HG03135 (cell line): ENCODE results near the gene SMR3B.

Experiments
- ATAC-seq: cut with Tn5 transposase; IDR thresholded peaks from one replicate; pipeline ENCODE4 v1.9.1; 2021; ENCODE audit warnings: mild to moderate bottlenecking, moderate library complexity; ENCODE audit not compliant: unreplicated experiment

SMR3B gene

GRCh38 chr4:70382691-70383181 lies at the start of gene SMR3B:
TSS of gene SMR3B (plus strand) at chr4:70383131. CDS start at chr4:70384511, 1,380 bp downstream.
- ATAC-seq, result no peak

- ATAC-seq, result no peak
Observed at GRCh38 chr4:70334681-70335080, 48.2 kb upstream of the SMR3B start, which contains the start of gene CABS1. TSS of gene CABS1 (plus strand) at chr4:70334981. CDS start at chr4:70335040, 59 bp downstream.

- no peak for ATAC-seq
Observed at GRCh38 chr4:70336043-70336442, 46.9 kb upstream of the SMR3B start.

GRCh38 chr4:70337886-70338420 lies 45.0 kb upstream of the SMR3B start:
- no peak for ATAC-seq

GRCh38 chr4:70356185-70356584 lies 26.7 kb upstream of the SMR3B start:
- ATAC-seq, result no peak

- ATAC-seq, result no peak
Observed at GRCh38 chr4:70359115-70359661, 23.7 kb upstream of the SMR3B start.

- no peak for ATAC-seq
Observed at GRCh38 chr4:70360460-70360859, 22.5 kb upstream of the SMR3B start, which contains the start of gene SMR3A. TSS of gene SMR3A (plus strand) at chr4:70360760. CDS start at chr4:70362116, 1,356 bp downstream.

- ATAC-seq, result no peak
Observed at GRCh38 chr4:70364002-70364401, 18.9 kb upstream of the SMR3B start.

- ATAC-seq, result no peak
Observed at GRCh38 chr4:70365479-70365878, 17.5 kb upstream of the SMR3B start.

GRCh38 chr4:70367813-70368212 lies 15.1 kb upstream of the SMR3B start:
- ATAC-seq, result no peak

- no peak for ATAC-seq
Observed at GRCh38 chr4:70371987-70372386, 10.9 kb upstream of the SMR3B start.

- no peak for ATAC-seq
Observed at GRCh38 chr4:70372760-70373159, 10.2 kb upstream of the SMR3B start.

- ATAC-seq, result no peak
Observed at GRCh38 chr4:70380578-70380977, 2.4 kb upstream of the SMR3B start.

- peak; percentile 66 for ATAC-seq
Observed at GRCh38 chr4:70392057-70392776, 9.3 kb downstream of the SMR3B start.

- ATAC-seq, result no peak
Observed at GRCh38 chr4:70397580-70397979, 14.6 kb downstream of the SMR3B start, which contains the start of gene OPRPN. TSS of gene OPRPN (plus strand) at chr4:70397940. CDS start at chr4:70399286, 1,346 bp downstream.

GRCh38 chr4:70399319-70399718 lies 16.4 kb downstream of the SMR3B start:
- no peak for ATAC-seq

- ATAC-seq, result no peak
Observed at GRCh38 chr4:70402762-70403161, 19.8 kb downstream of the SMR3B start.

- ATAC-seq, result no peak
Observed at GRCh38 chr4:70405765-70406164, 22.8 kb downstream of the SMR3B start.

- ATAC-seq, result no peak
Observed at GRCh38 chr4:70425306-70425705, 42.4 kb downstream of the SMR3B start.

- no peak for ATAC-seq
Observed at GRCh38 chr4:70426789-70427188, 43.9 kb downstream of the SMR3B start.

GRCh38 chr4:70437197-70437596 lies 54.3 kb downstream of the SMR3B start:
- no peak for ATAC-seq
